Activated T-cell treated with anti-CD3 and anti-CD28 coated beads, Interleukin-2, amount 50 U/mL, for 72 hours (primary cell): ENCODE data around the gene TSTD1. TPM values are rescaled to one million over a fixed set of nuclear protein-coding genes. Genes with fewer than 3 reads are reported as not detected.
A peak's percentile ranks its signal among the peaks of the same experiment; 100 is the strongest.
"Not testable (repeated sequence)": the region's sequence is repeated elsewhere in the genome, so short reads cannot be mapped to it uniquely, and the experiment has no call there.

Source experiments
- ATAC-seq, 2 donors: fragments of 150-1000 bp; cut with Tn5 transposase; replicated peaks in 1 of 2; 2 replicates each; pipeline ENCODE4 v1.10.0; 2021; ENCODE audit warnings: moderate library complexity in 2 of 2, mild to moderate bottlenecking in 1 of 2
- DNase-seq, 2 donors: peaks; one replicate each; pipeline ENCODE4 v3.0.0; 2021 to 2022; ENCODE audit warnings: mixed read lengths in 1 of 2
- H3K27ac Mint-ChIP-seq: one replicate; pipeline ENCODE4 v1.8.0; 2022; ENCODE audit warnings: mild to moderate bottlenecking, moderate library complexity, mixed read lengths
- H3K27me3 Mint-ChIP-seq: one replicate; pipeline ENCODE4 v1.8.0; 2022; ENCODE audit warnings: low read depth, mixed read lengths
- H3K36me3 Mint-ChIP-seq, 2 donors: one replicate each; pipeline ENCODE4 v1.8.0; 2022; ENCODE audit warnings: mixed read lengths in 2 of 2, mild to moderate bottlenecking in 1 of 2; ENCODE audit not compliant: insufficient read depth in 2 of 2
- H3K4me1 Mint-ChIP-seq: one replicate; pipeline ENCODE4 v1.8.0; 2022; ENCODE audit warnings: low read depth, mixed read lengths
- H3K4me3 Mint-ChIP-seq, 2 donors: one replicate each; pipeline ENCODE4 v1.8.0; 2022; ENCODE audit warnings: mild to moderate bottlenecking in 2 of 2, mixed read lengths in 2 of 2, moderate library complexity in 2 of 2
- H3K9me3 Mint-ChIP-seq, 2 donors: one replicate each; pipeline ENCODE4 v1.8.0; 2022; ENCODE audit warnings: mixed read lengths in 2 of 2
- total RNA-seq, 2 donors: library from RNA; stranded (reverse); gene quantifications; one replicate each; pipeline ENCODE4 v1.2.3, GENCODE V29; 2022

Gene TSTD1
- total RNA-seq, 2 donors from 2014 or later: 46.3 to 78.0 TPM

GRCh38 chr1:161039546-161039945 lies 782 bp upstream of the TSTD1 start:
- H3K9me3 Mint-ChIP-seq: no peaks in the 10 kb centered on the region
- DNase-seq (no peak), ATAC-seq (no peak)
- H3K27me3 Mint-ChIP-seq: no peaks in the 10 kb centered on the region
- H3K4me3 Mint-ChIP-seq: peak overlapping the region; percentile 72 to 97
- peaks cover 2 to 23% of the 10 kb centered on the region in 2 donors for H3K36me3 Mint-ChIP-seq
- H3K27ac Mint-ChIP-seq: peak overlapping the region; percentile 31
- H3K4me1 Mint-ChIP-seq: peaks cover 56% of the 10 kb centered on the region

DNA sequence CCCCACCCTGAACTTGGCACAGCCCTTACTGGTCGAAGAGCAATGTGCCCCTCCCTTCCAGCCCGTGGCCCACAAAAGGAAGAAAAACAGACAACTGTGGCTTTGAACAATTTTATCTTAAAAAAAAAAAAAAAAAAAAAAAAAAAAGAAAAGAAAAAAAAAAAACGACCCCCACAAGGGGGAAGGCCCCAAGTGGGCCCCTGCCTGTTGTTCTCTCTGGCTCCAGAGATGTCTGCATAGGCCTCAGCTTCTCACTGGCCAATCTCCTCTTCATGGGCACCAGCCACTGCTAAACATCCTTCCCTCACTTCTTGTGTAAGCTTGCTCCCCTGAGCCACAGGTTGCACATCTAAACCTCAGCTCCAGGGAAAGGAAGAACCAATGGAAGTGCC lies 386 bp upstream of the TSTD1 start:
- peaks cover 56% of the 10 kb centered on the region for H3K4me1 Mint-ChIP-seq

DNA sequence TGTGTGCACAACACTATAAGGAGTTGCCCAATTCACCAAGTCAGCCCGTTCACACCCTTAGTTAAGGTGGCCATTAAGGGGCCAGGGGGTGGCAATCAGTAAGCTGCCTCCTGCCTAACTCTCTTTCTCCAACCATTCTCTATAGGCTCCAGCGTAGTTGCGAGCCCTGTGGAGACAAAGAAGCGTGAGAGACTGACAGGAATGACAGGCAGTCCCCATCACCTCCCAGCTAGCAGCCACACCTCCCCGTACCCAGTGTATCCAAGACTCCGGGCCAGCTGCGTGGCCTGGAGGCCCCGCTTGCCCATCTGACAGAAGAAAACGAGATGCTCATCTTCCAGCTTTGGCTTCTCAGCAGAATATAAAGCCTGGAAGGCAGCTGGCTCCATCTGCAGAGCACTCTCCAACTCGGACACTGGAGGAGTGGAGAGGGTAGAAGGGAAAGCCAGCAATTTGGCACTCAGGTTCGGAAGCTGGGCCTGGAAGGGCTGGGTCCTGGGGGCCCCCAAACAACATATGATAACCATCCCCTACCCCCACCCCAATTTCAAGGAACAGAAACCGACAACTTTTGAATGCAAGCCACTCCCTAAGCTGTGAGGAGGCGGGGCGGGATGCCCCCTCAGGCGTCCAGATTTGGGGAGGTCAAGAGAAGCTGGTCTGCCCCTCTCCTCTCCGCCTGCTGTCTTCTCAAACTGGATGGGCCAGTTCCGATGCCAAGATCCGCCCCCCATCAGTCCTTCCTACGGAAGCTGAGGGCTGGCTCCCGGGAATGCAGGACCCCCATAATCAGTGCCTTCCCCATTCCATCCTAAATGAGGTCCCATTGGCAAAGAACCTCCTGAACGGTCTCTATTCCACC lies 872 bp downstream of the TSTD1 start:
- H3K36me3 Mint-ChIP-seq: peaks cover 2 to 26% of the 10 kb centered on the region in 2 donors
- DNase-seq (no peak), ATAC-seq (no peak)
- no peaks in the 10 kb centered on the region for H3K9me3 Mint-ChIP-seq
- H3K4me1 Mint-ChIP-seq: peaks cover 62% of the 10 kb centered on the region
- H3K27me3 Mint-ChIP-seq: no peaks in the 10 kb centered on the region
- no peak overlapping the region for H3K27ac Mint-ChIP-seq
- peak overlapping the region; percentile 89 to 97 for H3K4me3 Mint-ChIP-seq

More for the DNA sequence above, 386 bp upstream of the TSTD1 start:
- H3K27ac Mint-ChIP-seq: peak overlapping the region; percentile 62
- no peak for ATAC-seq
- H3K9me3 Mint-ChIP-seq: no peaks in the 10 kb centered on the region
- no peaks in the 10 kb centered on the region for H3K27me3 Mint-ChIP-seq
- peak overlapping the region; percentile 89 to 97 for H3K4me3 Mint-ChIP-seq
- H3K36me3 Mint-ChIP-seq: peaks cover 2 to 23% of the 10 kb centered on the region in 2 donors
- no peak for DNase-seq

DNA sequence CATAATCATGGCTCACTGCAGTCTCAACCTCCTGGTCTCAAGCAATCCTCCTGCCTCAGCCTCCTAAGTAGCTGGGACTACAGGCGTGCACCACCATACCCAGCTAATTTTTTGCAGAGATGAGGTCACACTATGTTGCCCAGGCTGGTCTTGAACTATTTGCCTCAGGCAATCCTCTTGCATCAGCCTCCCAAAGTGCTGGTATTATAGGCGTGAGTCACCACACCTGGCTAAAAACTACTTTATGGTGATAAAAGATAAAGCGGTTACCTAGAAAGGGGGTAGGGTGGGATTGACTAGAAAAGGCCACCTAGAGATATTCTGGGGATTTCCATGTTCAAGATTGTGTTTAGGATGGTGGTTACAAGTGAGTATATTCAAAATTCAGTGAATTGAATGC lies 5.0 kb downstream of the TSTD1 start:
- ATAC-seq: peak; percentile 25 to 47
- peaks cover 1 to 9% of the 10 kb centered on the region in 2 donors for H3K36me3 Mint-ChIP-seq
- DNase-seq: peak in 1 of 2 donors; percentile 37
- no peak overlapping the region for H3K4me3 Mint-ChIP-seq
- H3K27ac Mint-ChIP-seq: no peak overlapping the region
- H3K27me3 Mint-ChIP-seq: no peaks in the 10 kb centered on the region
- no peaks in the 10 kb centered on the region for H3K9me3 Mint-ChIP-seq
- peaks cover 52% of the 10 kb centered on the region for H3K4me1 Mint-ChIP-seq

- DNase-seq (no peak), ATAC-seq (no peak)
- peaks cover 43% of the 10 kb centered on the region for H3K4me1 Mint-ChIP-seq
- H3K36me3 Mint-ChIP-seq: peaks cover 1 to 16% of the 10 kb centered on the region in 2 donors
- no peaks in the 10 kb centered on the region for H3K27me3 Mint-ChIP-seq
- H3K9me3 Mint-ChIP-seq: no peaks in the 10 kb centered on the region
- H3K27ac Mint-ChIP-seq: peak overlapping the region; percentile 17
- H3K4me3 Mint-ChIP-seq: peak overlapping the region; percentile 47 to 58
Measured at GRCh38 chr1:161032409-161032808, 6.4 kb downstream of the TSTD1 start.

DNA sequence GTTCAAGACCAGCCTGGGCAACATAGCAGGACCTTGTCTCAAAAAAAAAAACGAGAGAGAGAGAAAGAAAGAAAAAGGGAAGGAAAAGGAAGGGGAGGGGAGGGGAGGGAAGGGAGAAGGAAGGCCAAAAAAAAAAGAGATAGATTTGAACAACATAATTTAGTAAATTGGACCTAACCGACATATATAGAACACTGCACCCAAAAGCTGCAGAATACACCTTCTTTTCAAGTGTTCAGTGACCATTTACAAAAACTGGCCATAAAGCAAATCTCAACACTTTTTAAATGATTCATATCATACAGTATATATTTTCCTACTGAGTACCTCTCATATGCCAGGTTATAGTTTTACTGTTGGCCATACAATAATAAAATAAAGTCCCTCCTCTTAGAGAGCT lies 6.9 kb downstream of the TSTD1 start:
- peaks cover 4 to 14% of the 10 kb centered on the region in 2 donors for H3K36me3 Mint-ChIP-seq
- peaks cover 43% of the 10 kb centered on the region for H3K4me1 Mint-ChIP-seq
- peak overlapping the region in 1 of 2 donors; percentile 40 for H3K4me3 Mint-ChIP-seq
- ATAC-seq: no peak
- H3K27me3 Mint-ChIP-seq: no peaks in the 10 kb centered on the region
- no peak for DNase-seq
- H3K9me3 Mint-ChIP-seq: peaks cover 0 to 3% of the 10 kb centered on the region in 2 donors
- H3K27ac Mint-ChIP-seq: no peak overlapping the region

GRCh38 chr1:161029466-161029865 lies 9.3 kb downstream of the TSTD1 start:
- not testable (repeated sequence) for DNase-seq

GRCh38 chr1:161026954-161027353 lies 11.8 kb downstream of the TSTD1 start:
- Mint-ChIP-seq H3K4me1 (peaks cover 29% of the 10 kb centered on the region), H3K36me3 (peaks cover 3 to 15% of the 10 kb centered on the region in 2 donors)
- not testable (repeated sequence) for H3K27me3 Mint-ChIP-seq, H3K27ac Mint-ChIP-seq, H3K9me3 Mint-ChIP-seq, DNase-seq, H3K4me3 Mint-ChIP-seq
- peak in 1 of 2 donors; percentile 72 for ATAC-seq

More at GRCh38 chr1:161029466-161029865, 9.3 kb downstream of the TSTD1 start:
- H3K27ac Mint-ChIP-seq, ATAC-seq, H3K4me3 Mint-ChIP-seq, H3K9me3 Mint-ChIP-seq, H3K27me3 Mint-ChIP-seq: not testable (repeated sequence)
- peaks cover 40% of the 10 kb centered on the region for H3K4me1 Mint-ChIP-seq
- peaks cover 4 to 18% of the 10 kb centered on the region in 2 donors for H3K36me3 Mint-ChIP-seq

DNA sequence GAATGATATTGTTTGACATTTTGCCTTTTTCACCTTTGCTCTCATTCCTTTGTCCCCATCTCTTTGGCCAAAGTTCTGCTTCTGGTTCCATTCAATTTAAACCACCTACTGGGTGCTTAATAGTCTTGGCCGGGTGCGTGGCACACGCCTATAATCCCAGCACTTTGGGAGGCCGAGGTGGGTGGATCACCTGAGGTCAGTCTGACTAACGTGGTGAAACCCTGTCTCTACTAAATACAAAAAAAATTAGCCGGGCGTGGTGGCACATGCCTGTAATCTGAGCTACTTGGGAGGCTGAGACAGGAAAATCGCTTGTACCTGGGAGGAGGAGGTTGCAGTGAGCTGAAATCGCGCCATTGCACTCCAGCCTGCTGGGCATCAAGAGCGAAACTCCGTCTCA lies 16.3 kb downstream of the TSTD1 start:
- H3K36me3 Mint-ChIP-seq: peaks cover 3 to 13% of the 10 kb centered on the region in 2 donors
- not testable (repeated sequence) for H3K27me3 Mint-ChIP-seq, ATAC-seq, DNase-seq, H3K9me3 Mint-ChIP-seq, H3K27ac Mint-ChIP-seq
- peaks cover 60% of the 10 kb centered on the region for H3K4me1 Mint-ChIP-seq
- peak overlapping the region; percentile 25 to 35 for H3K4me3 Mint-ChIP-seq

DNA sequence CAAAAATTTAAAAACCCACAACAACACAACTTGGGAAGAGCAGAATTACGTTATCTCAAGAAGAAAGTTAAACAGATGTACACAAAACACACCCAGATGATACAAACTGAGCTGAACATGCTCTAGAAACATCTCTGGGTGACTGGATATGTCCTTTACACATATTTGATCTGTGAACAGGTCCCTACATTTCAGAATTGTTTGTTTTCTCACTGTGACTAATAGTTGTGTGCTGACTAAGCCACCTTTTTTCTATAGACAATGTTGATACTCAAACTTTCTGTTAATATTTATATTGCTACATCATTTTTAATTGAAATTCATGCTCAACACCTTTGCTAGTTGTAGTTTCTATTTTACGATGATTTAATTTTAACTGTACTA lies 16.8 kb downstream of the TSTD1 start:
- peaks cover 7% of the 10 kb centered on the region for H3K27me3 Mint-ChIP-seq
- ATAC-seq: peak; percentile 41 to 47
- H3K27ac Mint-ChIP-seq: no peak overlapping the region

DNA sequence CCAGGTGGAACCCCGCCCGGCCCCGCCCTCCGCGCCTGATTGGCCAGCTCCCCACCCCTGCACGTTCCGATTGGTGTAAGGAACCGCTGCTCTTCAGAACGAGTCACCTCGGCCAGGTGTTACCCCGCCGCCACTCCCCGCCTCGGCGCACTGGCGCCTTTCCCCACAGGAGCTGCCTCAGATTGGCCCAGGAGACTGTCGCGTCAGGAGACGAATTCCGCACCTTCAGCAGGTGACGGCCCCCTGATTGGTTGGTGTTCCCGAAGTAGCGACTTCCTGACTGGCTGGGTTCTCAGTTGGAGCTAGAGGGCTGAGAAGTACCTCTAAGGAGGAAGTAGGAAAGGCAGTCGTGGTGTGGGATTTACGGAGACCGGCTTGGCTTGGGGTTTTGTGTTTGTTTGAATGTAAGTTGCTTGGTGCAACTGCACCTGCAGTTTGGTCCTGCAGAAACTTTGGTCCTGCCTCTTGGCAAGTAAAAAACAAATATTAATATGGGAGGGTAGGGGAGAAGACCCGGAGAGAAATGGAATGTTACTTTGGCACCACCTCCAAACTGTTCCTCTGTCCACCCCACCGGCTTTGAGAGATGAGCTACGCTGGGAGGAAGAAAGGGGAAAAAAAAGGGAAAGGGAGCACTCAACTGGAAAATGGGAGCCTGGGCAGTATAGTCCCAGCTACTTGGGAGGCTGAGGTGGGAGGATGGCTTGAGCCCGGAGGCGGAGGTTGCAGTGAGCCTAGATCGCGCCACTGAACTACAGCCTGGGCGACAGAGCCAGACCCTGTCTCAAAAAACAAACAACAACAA lies 17.4 kb downstream of the TSTD1 start:
- Mint-ChIP-seq H3K4me3 (peak overlapping the region; percentile 81 to 88), H3K27me3 (peaks cover 7% of the 10 kb centered on the region), H3K4me1 (peaks cover 58% of the 10 kb centered on the region), H3K9me3 (no peaks in the 10 kb centered on the region), H3K27ac (peak overlapping the region; percentile 70), H3K36me3 (peaks cover 0 to 9% of the 10 kb centered on the region in 2 donors)
- ATAC-seq (peak; percentile 91 to 92), DNase-seq (peak; percentile 80 to 81)

More for the DNA sequence above, 16.8 kb downstream of the TSTD1 start:
- peak overlapping the region; percentile 81 to 88 for H3K4me3 Mint-ChIP-seq
- peaks cover under 1 to 12% of the 10 kb centered on the region in 2 donors for H3K36me3 Mint-ChIP-seq
- H3K9me3 Mint-ChIP-seq: peaks cover 0 to under 1% of the 10 kb centered on the region in 2 donors
- peaks cover 56% of the 10 kb centered on the region for H3K4me1 Mint-ChIP-seq
- DNase-seq: no peak

DNA sequence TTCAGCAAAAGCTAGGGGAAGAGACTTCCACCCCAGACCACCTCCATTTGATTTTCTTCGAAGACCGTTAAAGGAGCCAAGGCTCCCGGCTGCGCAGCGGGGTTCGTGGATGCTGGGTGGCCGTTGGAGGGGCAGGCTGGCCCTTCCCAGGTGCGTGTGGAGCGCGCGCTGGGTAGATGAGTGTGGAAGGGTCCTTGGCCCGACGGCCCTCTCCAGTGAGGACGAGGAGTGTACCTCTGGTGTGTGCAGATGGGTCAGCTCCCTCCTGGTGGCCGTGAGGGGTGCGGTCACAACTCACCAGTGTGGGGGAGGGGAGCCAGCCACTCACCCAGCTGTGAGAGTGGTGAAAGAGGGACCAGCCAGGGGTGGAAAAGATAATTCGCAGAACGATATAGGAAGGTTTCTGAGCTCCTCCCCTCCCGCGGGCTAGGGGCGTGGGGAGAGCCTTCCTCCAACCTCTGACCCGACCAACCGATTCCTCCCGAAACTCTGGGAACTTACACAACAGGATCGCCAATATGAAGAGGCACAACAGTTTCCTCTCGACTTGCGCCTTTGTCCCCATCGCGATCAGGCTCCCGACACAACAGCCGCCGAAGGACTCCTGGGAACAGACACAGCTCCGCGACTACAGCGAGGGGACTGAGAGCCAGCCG lies 18.1 kb downstream of the TSTD1 start, which contains the start of gene F11R:
F11R (minus strand) TSS at position 644 of the 656 bp plus-strand sequence; CDS start at position 565, 79 bp downstream.
- Mint-ChIP-seq H3K4me1 (peaks cover 58% of the 10 kb centered on the region), H3K27me3 (peaks cover 7% of the 10 kb centered on the region), H3K36me3 (peaks cover 0 to 9% of the 10 kb centered on the region in 2 donors), H3K27ac (peak within 1 kb of the TSS; percentile 70), H3K4me3 (peak within 1 kb of the TSS; percentile 81 to 88), H3K9me3 (no peaks in the 10 kb centered on the region)
- peak; percentile 43 to 49 for ATAC-seq
- DNase-seq: peak; percentile 42
